GM12878 (cell line): ENCODE results near the gene YPEL2. TPM values are rescaled to one million over a fixed set of nuclear protein-coding genes. Genes with fewer than 3 reads are reported as not detected.

Experiments
- ATAC-seq: fragments of 200-7000 bp; cut with Tn5 transposase; 3 replicates; pipeline ENCODE4 v1.9.1; 2020; ENCODE audit warnings: mild to moderate bottlenecking, moderate library complexity
- BruUV-seq: library from RNA; stranded (reverse); fragments of 400-500 nt; replicated peaks from 2 replicates; lab custom pipeline; 2021; lab: Mats Ljungman, UMichigan
- CTCF ChIA-PET: fragments of 300-600 bp; sonication (Branson Sonifier 250); formaldehyde crosslinking; extraction: SDS; loops from one replicate; lab custom pipeline; 2021; ENCODE audit warnings: inconsistent platforms; lab: Yijun Ruan, JAX
- POLR2A ChIA-PET: fragments of 350-600 bp; formaldehyde crosslinking; extraction: SDS; loops from one replicate; lab custom pipeline; 2021; ENCODE audit warnings: inconsistent platforms; lab: Charles Lee
- RAD21 ChIA-PET: fragments of 300-600 bp; sonication (Branson Sonifier 250); formaldehyde crosslinking; loops from one replicate; lab custom pipeline; 2023; ENCODE audit warnings: antibody characterized with exemption; ENCODE audit not compliant: unreplicated experiment; lab: Charles Lee
- SMC1A ChIA-PET: fragments of 300-600 bp; sonication (Branson Sonifier 250); formaldehyde crosslinking; loops from one replicate; lab custom pipeline; 2023; ENCODE audit not compliant: unreplicated experiment, uncharacterized antibody; lab: Charles Lee
- DNase-seq: peaks from one replicate; pipeline ENCODE4 v3.0.0-alpha.2; 2011; ENCODE audit warnings: low read depth, low spot score
- FAIRE-seq: peaks from 3 replicates; lab custom pipeline; 2011; peaks lifted over from hg19 to GRCh38; lab: Jason Lieb, UNC
- H2AFZ ChIP-seq: 2 replicates; pipeline ENCODE4 v1.6.0; 2011; ENCODE audit warnings: low read depth, low read length, control low read depth; ENCODE audit not compliant: control insufficient read depth
- H3K27ac ChIP-seq: 2 replicates; pipeline ENCODE4 v1.5.1; 2011; ENCODE audit warnings: control low read depth; ENCODE audit not compliant: control insufficient read depth, insufficient read depth
- H3K27me3 ChIP-seq, 2 experiments: replicated peaks in 1 of 2; 2 replicates each; pipeline versions ENCODE4 v1.6.0 to v1.6.1; 2011; ENCODE audit warnings: low read length in 1 of 2; ENCODE audit not compliant: control insufficient read depth in 2 of 2, insufficient read depth in 2 of 2
- H3K36me3 ChIP-seq, 2 experiments: 2 replicates each; pipeline ENCODE4 v1.5.1; 2011; ENCODE audit warnings: low read length in 1 of 2; ENCODE audit not compliant: control insufficient read depth in 2 of 2, insufficient read depth in 2 of 2
- H3K4me1 ChIP-seq: 2 replicates; pipeline ENCODE4 v1.6.1; 2011; ENCODE audit warnings: mild to moderate bottlenecking, low read length, moderate library complexity, mixed read lengths; ENCODE audit not compliant: control insufficient read depth, insufficient read depth
- H3K4me2 ChIP-seq: 2 replicates; pipeline ENCODE4 v1.6.0; 2011; ENCODE audit warnings: control low read depth; ENCODE audit not compliant: control insufficient read depth, insufficient read depth
- H3K4me3 ChIP-seq: fragments of 200-600 bp; sonication (generic); 2 replicates; pipeline ENCODE4 v1.5.1; 2016
- H3K79me2 ChIP-seq: 2 replicates; pipeline ENCODE4 v1.6.0; 2011; ENCODE audit warnings: low read length; ENCODE audit not compliant: control insufficient read depth, insufficient read depth
- H3K9ac ChIP-seq: 2 replicates; pipeline ENCODE4 v1.8.0; 2011; ENCODE audit warnings: low read length, control low read depth, mixed read lengths; ENCODE audit not compliant: control insufficient read depth, insufficient read depth
- H3K9me3 ChIP-seq: replicated peaks from 3 replicates; pipeline ENCODE4 v1.5.1; 2011; ENCODE audit warnings: mild to moderate bottlenecking, low read length; ENCODE audit not compliant: control insufficient read depth, insufficient read depth
- H4K20me1 ChIP-seq: 2 replicates; pipeline ENCODE4 v1.6.0; 2011; ENCODE audit not compliant: control insufficient read depth, insufficient read depth
- BMI1 ChIP-seq: fragments of 450-650 bp; IDR thresholded peaks from 2 replicates; pipeline ENCODE4 v1.6.1; 2016; ENCODE audit warnings: mild to moderate bottlenecking, moderate library complexity, borderline replicate concordance
- CBX5 ChIP-seq: sonication (generic); IDR thresholded peaks from 2 replicates; pipeline ENCODE4 v1.6.1; 2016; ENCODE audit warnings: low read depth, moderate library complexity, mild to moderate bottlenecking, inconsistent platforms
- ESRRA ChIP-seq: IDR thresholded peaks from 2 replicates; pipeline ENCODE4 v1.6.1; 2012; ENCODE audit warnings: mild to moderate bottlenecking, low read length, improper control_type of control experiment
- KLF5 ChIP-seq: fragments of 450-650 bp; IDR thresholded peaks from 2 replicates; pipeline ENCODE4 v1.6.1; 2014; ENCODE audit warnings: mild to moderate bottlenecking; ENCODE audit not compliant: partially characterized antibody
- NFXL1 ChIP-seq: fragments of 450-650 bp; IDR thresholded peaks from 2 replicates; pipeline ENCODE4 v1.6.1; 2017; ENCODE audit warnings: antibody characterized with exemption, mild to moderate bottlenecking, borderline replicate concordance
- NRF1 ChIP-seq: conservative IDR thresholded peaks from 2 replicates; pipeline ENCODE4 v1.6.1; 2011; ENCODE audit warnings: mild to moderate bottlenecking, low read depth, low read length, improper control_type of control experiment
- SREBF1 ChIP-seq: IDR thresholded peaks from 2 replicates; pipeline ENCODE4 v1.6.1; 2012; ENCODE audit warnings: mild to moderate bottlenecking, low read length
- STAT3 ChIP-seq: IDR thresholded peaks from 2 replicates; pipeline ENCODE4 v1.6.1; 2011; ENCODE audit warnings: low read depth, low read length, improper control_type of control experiment
- WGBS: methylation state at CpG from one replicate; pipeline ENCODE4 v1.1.6; 2016; ENCODE audit warnings: low lambda C conversion rate; ENCODE audit not compliant: insufficient replicate concordance, insufficient coverage; ENCODE audit errors: missing lambda C conversion rate; 5-methylcytosine and 5-hydroxymethylcytosine counted together
- in situ Hi-C: fragments of 300-500 bp; cut with MboI; formaldehyde crosslinking; loops from 9 replicates; pipeline ENCODE4 v1.14.3; 2018; ENCODE audit warnings: mixed read lengths
- intact Hi-C: fragments of 100-400 bp; cut with micrococcal nuclease; formaldehyde crosslinking; loops from one replicate; pipeline ENCODE4 v1.14.2; 2022; ENCODE audit not compliant: unreplicated experiment
- polyA plus RNA-seq, 11 experiments: library from polyadenylated mRNA; depleted of rRNA in 4 of 11; unstranded in 6 of 11; stranded (reverse) in 5 of 11; fragments of >200 nt; fragmentation: Nextera tagmentation in 4 of 11; fragmentation: Illumina TruSeq in 1 of 11; extraction: Ambion mirVana in 4 of 11; extraction: Trizol in 1 of 11; gene quantifications; 1 replicate in 1 of 11; 2 replicates in 10 of 11; pipeline versions ENCODE4 v1.2.1 to v1.2.3, GENCODE V29; 2011 to 2016; ENCODE audit warnings: inconsistent platforms in 2 of 11, missing spikeins in 2 of 11, low read depth in 1 of 11
- total RNA-seq, 4 experiments: library from RNA; depleted of rRNA in 3 of 4; stranded (reverse); fragments of >200 nt in 3 of 4; fragmentation: Illumina TruSeq in 1 of 4; extraction: Trizol in 1 of 4; gene quantifications; 2 replicates each; pipeline versions ENCODE4 v1.2.1 to v1.2.3, GENCODE V29; 2013 to 2021
- TF ChIP-seq, protein P1 (sequence below): fragments of 450-650 bp; formaldehyde crosslinking; IDR thresholded peaks from 2 replicates; pipeline ENCODE4 v1.5.0; 2022; ENCODE audit warnings: mild to moderate bottlenecking, missing genetic modification characterization
- TF ChIP-seq, protein P2 (sequence below): fragments of 450-650 bp; IDR thresholded peaks from 2 replicates; pipeline ENCODE4 v1.6.1; 2017; ENCODE audit warnings: mild to moderate bottlenecking, moderate library complexity
- TF ChIP-seq, protein P3 (sequence below): fragments of 450-650 bp; IDR thresholded peaks from 2 replicates; pipeline ENCODE4 v1.6.1; 2016; ENCODE audit warnings: mild to moderate bottlenecking
- TF ChIP-seq, protein P4 (sequence below): fragments of 450-650 bp; IDR thresholded peaks from 2 replicates; pipeline ENCODE4 v1.6.1; 2014; ENCODE audit warnings: mild to moderate bottlenecking

YPEL2 gene
- total and polyA plus RNA-seq, 10 of the 15 experiments (the other 5 are each of a cell fraction or from before 2014, with no cell fraction given): 0.11 to 8.1 (median 0.48) TPM

DNA sequence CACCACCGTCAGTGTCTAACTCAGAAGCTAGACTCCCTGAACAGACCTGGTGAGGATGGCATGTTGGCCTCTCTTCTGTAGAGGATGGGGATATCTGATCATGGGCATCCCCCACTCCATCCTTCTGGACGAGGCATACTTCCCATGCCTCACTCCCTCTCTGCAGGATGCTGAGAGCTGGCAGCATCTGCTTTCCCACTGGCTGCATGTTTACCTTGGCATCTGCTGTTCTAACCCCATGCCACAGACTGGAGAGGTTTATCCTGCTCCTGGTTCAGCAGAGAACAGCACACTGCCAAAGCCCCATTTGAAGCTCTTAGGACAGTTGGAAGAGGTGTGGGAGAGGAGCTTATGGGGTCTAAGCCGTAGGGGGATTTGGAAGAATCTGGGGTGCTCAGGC is 46.0 kb downstream of the YPEL2 start:
- ChIA-PET CTCF (interaction anchor here (1.3 to 3.3 kb wide), 3 partner anchors 9 to 65 kb away, joined by 3 to 9 read pairs (median 4); no protein-coding TSS in a partner anchor), SMC1A (interaction anchor here (0.5 to 0.8 kb wide), 3 partner anchors 8 to 61 kb away, joined by 3 to 4 read pairs (median 3); no protein-coding TSS in a partner anchor), POLR2A (no interaction called here), RAD21 (no interaction called here)
- BruUV-seq: no TSS peak
- in situ Hi-C loops (no loop called here), intact Hi-C loops (no loop called here)
- no peaks in the 10 kb centered on the region for H4K20me1 ChIP-seq
- H3K27ac ChIP-seq: no peak overlapping the region
- WGBS: 87% methylated on average over 3 of the region's 3 CpGs
- no peak overlapping the region for H3K4me2 ChIP-seq
- no peaks in the 10 kb centered on the region; the same call in 2 of the 3 replicates for H3K9me3 ChIP-seq
- no peak overlapping the region for H2AFZ ChIP-seq
- TF ChIP-seq, protein P1, sequence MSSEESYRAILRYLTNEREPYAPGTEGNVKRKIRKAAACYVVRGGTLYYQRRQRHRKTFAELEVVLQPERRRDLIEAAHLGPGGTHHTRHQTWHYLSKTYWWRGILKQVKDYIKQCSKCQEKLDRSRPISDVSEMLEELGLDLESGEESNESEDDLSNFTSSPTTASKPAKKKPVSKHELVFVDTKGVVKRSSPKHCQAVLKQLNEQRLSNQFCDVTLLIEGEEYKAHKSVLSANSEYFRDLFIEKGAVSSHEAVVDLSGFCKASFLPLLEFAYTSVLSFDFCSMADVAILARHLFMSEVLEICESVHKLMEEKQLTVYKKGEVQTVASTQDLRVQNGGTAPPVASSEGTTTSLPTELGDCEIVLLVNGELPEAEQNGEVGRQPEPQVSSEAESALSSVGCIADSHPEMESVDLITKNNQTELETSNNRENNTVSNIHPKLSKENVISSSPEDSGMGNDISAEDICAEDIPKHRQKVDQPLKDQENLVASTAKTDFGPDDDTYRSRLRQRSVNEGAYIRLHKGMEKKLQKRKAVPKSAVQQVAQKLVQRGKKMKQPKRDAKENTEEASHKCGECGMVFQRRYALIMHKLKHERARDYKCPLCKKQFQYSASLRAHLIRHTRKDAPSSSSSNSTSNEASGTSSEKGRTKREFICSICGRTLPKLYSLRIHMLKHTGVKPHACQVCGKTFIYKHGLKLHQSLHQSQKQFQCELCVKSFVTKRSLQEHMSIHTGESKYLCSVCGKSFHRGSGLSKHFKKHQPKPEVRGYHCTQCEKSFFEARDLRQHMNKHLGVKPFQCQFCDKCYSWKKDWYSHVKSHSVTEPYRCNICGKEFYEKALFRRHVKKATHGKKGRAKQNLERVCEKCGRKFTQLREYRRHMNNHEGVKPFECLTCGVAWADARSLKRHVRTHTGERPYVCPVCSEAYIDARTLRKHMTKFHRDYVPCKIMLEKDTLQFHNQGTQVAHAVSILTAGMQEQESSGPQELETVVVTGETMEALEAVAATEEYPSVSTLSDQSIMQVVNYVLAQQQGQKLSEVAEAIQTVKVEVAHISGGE: no peak
- TF ChIP-seq NRF1 (no peak), CBX5 (no peak), KLF5 (no peak), ESRRA (no peak), BMI1 (no peak), NFXL1 (no peak), STAT3 (no peak), SREBF1 (no peak)
- TF ChIP-seq, protein P2, sequence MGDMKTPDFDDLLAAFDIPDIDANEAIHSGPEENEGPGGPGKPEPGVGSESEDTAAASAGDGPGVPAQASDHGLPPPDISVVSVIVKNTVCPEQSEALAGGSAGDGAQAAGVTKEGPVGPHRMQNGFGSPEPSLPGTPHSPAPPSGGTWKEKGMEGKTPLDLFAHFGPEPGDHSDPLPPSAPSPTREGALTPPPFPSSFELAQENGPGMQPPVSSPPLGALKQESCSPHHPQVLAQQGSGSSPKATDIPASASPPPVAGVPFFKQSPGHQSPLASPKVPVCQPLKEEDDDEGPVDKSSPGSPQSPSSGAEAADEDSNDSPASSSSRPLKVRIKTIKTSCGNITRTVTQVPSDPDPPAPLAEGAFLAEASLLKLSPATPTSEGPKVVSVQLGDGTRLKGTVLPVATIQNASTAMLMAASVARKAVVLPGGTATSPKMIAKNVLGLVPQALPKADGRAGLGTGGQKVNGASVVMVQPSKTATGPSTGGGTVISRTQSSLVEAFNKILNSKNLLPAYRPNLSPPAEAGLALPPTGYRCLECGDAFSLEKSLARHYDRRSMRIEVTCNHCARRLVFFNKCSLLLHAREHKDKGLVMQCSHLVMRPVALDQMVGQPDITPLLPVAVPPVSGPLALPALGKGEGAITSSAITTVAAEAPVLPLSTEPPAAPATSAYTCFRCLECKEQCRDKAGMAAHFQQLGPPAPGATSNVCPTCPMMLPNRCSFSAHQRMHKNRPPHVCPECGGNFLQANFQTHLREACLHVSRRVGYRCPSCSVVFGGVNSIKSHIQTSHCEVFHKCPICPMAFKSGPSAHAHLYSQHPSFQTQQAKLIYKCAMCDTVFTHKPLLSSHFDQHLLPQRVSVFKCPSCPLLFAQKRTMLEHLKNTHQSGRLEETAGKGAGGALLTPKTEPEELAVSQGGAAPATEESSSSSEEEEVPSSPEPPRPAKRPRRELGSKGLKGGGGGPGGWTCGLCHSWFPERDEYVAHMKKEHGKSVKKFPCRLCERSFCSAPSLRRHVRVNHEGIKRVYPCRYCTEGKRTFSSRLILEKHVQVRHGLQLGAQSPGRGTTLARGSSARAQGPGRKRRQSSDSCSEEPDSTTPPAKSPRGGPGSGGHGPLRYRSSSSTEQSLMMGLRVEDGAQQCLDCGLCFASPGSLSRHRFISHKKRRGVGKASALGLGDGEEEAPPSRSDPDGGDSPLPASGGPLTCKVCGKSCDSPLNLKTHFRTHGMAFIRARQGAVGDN: no peak
- TF ChIP-seq, protein P3, sequence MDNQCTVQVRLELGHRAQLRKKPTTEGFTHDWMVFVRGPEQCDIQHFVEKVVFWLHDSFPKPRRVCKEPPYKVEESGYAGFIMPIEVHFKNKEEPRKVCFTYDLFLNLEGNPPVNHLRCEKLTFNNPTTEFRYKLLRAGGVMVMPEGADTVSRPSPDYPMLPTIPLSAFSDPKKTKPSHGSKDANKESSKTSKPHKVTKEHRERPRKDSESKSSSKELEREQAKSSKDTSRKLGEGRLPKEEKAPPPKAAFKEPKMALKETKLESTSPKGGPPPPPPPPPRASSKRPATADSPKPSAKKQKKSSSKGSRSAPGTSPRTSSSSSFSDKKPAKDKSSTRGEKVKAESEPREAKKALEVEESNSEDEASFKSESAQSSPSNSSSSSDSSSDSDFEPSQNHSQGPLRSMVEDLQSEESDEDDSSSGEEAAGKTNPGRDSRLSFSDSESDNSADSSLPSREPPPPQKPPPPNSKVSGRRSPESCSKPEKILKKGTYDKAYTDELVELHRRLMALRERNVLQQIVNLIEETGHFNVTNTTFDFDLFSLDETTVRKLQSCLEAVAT: no peak
- TF ChIP-seq, protein P4, sequence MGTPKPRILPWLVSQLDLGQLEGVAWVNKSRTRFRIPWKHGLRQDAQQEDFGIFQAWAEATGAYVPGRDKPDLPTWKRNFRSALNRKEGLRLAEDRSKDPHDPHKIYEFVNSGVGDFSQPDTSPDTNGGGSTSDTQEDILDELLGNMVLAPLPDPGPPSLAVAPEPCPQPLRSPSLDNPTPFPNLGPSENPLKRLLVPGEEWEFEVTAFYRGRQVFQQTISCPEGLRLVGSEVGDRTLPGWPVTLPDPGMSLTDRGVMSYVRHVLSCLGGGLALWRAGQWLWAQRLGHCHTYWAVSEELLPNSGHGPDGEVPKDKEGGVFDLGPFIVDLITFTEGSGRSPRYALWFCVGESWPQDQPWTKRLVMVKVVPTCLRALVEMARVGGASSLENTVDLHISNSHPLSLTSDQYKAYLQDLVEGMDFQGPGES: no peak
- H3K4me3 ChIP-seq: no peak overlapping the region
- ATAC-seq (no peak), FAIRE-seq (no peak), DNase-seq (no peak)
- H3K36me3 ChIP-seq: no peaks in the 10 kb centered on the region
- H3K9ac ChIP-seq: no peak overlapping the region
- H3K4me1 ChIP-seq: peaks cover 45% of the 10 kb centered on the region
- H3K27me3 ChIP-seq: no peaks in the 10 kb centered on the region
- H3K79me2 ChIP-seq: no peaks in the 10 kb centered on the region
